ENCODE data around the gene CSNK1A1. TPM values are rescaled to one million over a fixed set of nuclear protein-coding genes. Genes with fewer than 3 reads are reported as not detected.

Gene CSNK1A1
- total RNA-seq, 1 experiment from 2014 or later = 287 TPM

DNA sequence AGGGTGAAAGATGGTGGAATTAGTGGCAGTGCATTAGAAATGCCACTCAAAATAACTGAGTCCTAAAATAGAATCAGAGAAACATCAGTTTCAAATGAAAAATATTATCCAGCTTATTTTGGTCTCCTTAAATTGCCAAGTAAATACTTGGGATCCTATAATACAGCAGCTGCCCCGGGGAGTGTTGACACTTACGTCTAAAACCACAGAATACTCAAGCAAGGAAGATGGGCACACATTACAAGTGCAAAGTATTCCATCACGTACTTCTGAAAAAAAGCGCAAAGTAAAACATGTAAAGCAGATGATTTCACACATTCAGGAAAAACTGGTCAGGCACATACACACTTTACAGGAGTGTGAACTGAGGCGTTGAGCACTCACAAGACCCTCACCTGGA is 27.7 kb upstream of the CSNK1A1 start:
- in situ Hi-C loops (cut with HindIII; ENCODE audit: low pct_unique_long_range_greater_than_20kb, low sequenced_read_pairs) = no loop called here
- no peak for TF ChIP-seq REST (IDR thresholded peaks at IDR 0.05; ENCODE audit: insufficient read depth in 1 of 2, low read depth in 2 of 2, low read length in 1 of 2)

GRCh38 chr5:149576021-149576420 is 24.8 kb upstream of the CSNK1A1 start:
- no peak for TF ChIP-seq REST (IDR thresholded peaks at IDR 0.05; ENCODE audit: insufficient read depth in 1 of 2, low read depth in 2 of 2, low read length in 1 of 2)
- TF ChIP-seq TCF7L2 (IDR thresholded peaks at IDR 0.05; ENCODE audit: low read depth, low read length) = no peak
- TF ChIP-seq POLR2AphosphoS5 (IDR thresholded peaks at IDR 0.05; ENCODE audit: low read depth, low read length) = no peak
- TF ChIP-seq, protein P1, sequence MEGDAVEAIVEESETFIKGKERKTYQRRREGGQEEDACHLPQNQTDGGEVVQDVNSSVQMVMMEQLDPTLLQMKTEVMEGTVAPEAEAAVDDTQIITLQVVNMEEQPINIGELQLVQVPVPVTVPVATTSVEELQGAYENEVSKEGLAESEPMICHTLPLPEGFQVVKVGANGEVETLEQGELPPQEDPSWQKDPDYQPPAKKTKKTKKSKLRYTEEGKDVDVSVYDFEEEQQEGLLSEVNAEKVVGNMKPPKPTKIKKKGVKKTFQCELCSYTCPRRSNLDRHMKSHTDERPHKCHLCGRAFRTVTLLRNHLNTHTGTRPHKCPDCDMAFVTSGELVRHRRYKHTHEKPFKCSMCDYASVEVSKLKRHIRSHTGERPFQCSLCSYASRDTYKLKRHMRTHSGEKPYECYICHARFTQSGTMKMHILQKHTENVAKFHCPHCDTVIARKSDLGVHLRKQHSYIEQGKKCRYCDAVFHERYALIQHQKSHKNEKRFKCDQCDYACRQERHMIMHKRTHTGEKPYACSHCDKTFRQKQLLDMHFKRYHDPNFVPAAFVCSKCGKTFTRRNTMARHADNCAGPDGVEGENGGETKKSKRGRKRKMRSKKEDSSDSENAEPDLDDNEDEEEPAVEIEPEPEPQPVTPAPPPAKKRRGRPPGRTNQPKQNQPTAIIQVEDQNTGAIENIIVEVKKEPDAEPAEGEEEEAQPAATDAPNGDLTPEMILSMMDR (IDR thresholded peaks at IDR 0.05) = no peak
- TF ChIP-seq SIN3A (IDR thresholded peaks at IDR 0.05; ENCODE audit: borderline replicate concordance, insufficient read depth, low read depth, low read length) = no peak
- ChIA-PET CTCF (no interaction called here), POLR2A (no interaction called here)
- H3K9me3 ChIP-seq (ENCODE audit: control insufficient read depth, insufficient read depth, low read depth, low read length) = no peaks in the 10 kb centered on the region
- in situ Hi-C loops (cut with HindIII; ENCODE audit: low pct_unique_long_range_greater_than_20kb, low sequenced_read_pairs) = no loop called here
- no peaks in the 10 kb centered on the region for H3K36me3 ChIP-seq (ENCODE audit: control insufficient read depth, insufficient read depth, low read length)
- ATAC-seq (no peak), DNase-seq (ENCODE audit: low read depth, low spot score) (no peak)
- no TSS peak for BruUV-seq (replicated peaks)
- H3K27ac ChIP-seq (ENCODE audit: low read length) = no peak overlapping the region
- no peaks in the 10 kb centered on the region for H3K27me3 ChIP-seq (ENCODE audit: control insufficient read depth, insufficient read depth, low read length)
- peaks cover 4% of the 10 kb centered on the region for H3K4me1 ChIP-seq (ENCODE audit: control insufficient read depth, insufficient read depth, low read length)
- no peak overlapping the region for H3K4me3 ChIP-seq (ENCODE audit: low read depth in 2 of 2, low read length in 2 of 2)
- intact Hi-C loops (cut with micrococcal nuclease; ENCODE audit: unreplicated experiment) = no loop called here

More for the DNA sequence above, 27.7 kb upstream of the CSNK1A1 start:
- Histone ChIP-seq H3K9me3 (ENCODE audit: control insufficient read depth, insufficient read depth, low read depth, low read length) (no peaks in the 10 kb centered on the region), H3K27me3 (ENCODE audit: control insufficient read depth, insufficient read depth, low read length) (no peaks in the 10 kb centered on the region), H3K27ac (ENCODE audit: low read length) (no peak overlapping the region), H3K4me3 (ENCODE audit: low read depth in 2 of 2, low read length in 2 of 2) (no peak overlapping the region), H3K36me3 (ENCODE audit: control insufficient read depth, insufficient read depth, low read length) (no peaks in the 10 kb centered on the region), H3K4me1 (ENCODE audit: control insufficient read depth, insufficient read depth, low read length) (peaks cover 17% of the 10 kb centered on the region)
- CTCF ChIA-PET = no interaction called here
- no TSS peak for BruUV-seq (replicated peaks)
- POLR2A ChIA-PET = no interaction called here
- DNase-seq (ENCODE audit: low read depth, low spot score) = no peak
- ATAC-seq = no peak
- intact Hi-C loops (cut with micrococcal nuclease; ENCODE audit: unreplicated experiment) = no loop called here

Data from Panc1 (cell line).